ENCODE results near the gene CLEC4F. TPM values are rescaled to one million over a fixed set of nuclear protein-coding genes. Genes with fewer than 3 reads are reported as not detected.

The CLEC4F gene
- total RNA-seq, 1 experiment from 2014 or later: not detected

- H3K27me3 Mint-ChIP-seq (ENCODE audit: low read depth): peaks cover 90% of the 10 kb centered on the region
- no peaks in the 10 kb centered on the region for H3K36me3 Mint-ChIP-seq
- H3K9me3 Mint-ChIP-seq: no peaks in the 10 kb centered on the region
- H3K4me1 Mint-ChIP-seq: peaks cover 15% of the 10 kb centered on the region
- TF ChIP-seq TP53 (CRISPR knock-in tag; IDR thresholded peaks at IDR 0.05): 0 out of 2 replicates have a peak, but pooled peaks have one; percentile 14
- no peak for TF ChIP-seq IRF1 (CRISPR knock-in tag; IDR thresholded peaks at IDR 0.05)
- TF ChIP-seq STAT6 (CRISPR knock-in tag; conservative IDR thresholded peaks at IDR 0.05; ENCODE audit: low read depth): no peak
- no peak for TF ChIP-seq CDX4 (CRISPR knock-in tag; IDR thresholded peaks at IDR 0.05; ENCODE audit: borderline replicate concordance)
- TF ChIP-seq ZNF138 (CRISPR knock-in tag; conservative IDR thresholded peaks at IDR 0.05): no peak
- 0 out of 2 replicates have a peak, but pooled peaks have one; percentile 13 for TF ChIP-seq GABPB1 (CRISPR knock-in tag; IDR thresholded peaks at IDR 0.05)
- TF ChIP-seq MXD4 (CRISPR knock-in tag; IDR thresholded peaks at IDR 0.05; ENCODE audit: borderline replicate concordance): no peak
- TF ChIP-seq ZNF671 (CRISPR knock-in tag; IDR thresholded peaks at IDR 0.05): no peak
- TF ChIP-seq CTCF (IDR thresholded peaks at IDR 0.05): peak; percentile 33
- no peak for TF ChIP-seq ESRRA (CRISPR knock-in tag; IDR thresholded peaks at IDR 0.05; ENCODE audit: borderline replicate concordance)
- DNase-seq (ENCODE audit: low spot score): peak; percentile 83
- peak overlapping the region; percentile 72 for H3K4me3 Mint-ChIP-seq
- POLR2A ChIA-PET: no interaction called here
- CTCF ChIA-PET: interaction anchor here (0.6 to 3.6 kb wide), 23 partner anchors 12 to 212 kb away, joined by 3 to 24 read pairs (median 5); partner anchors contain the start of gene ADD2
- peak; percentile 92 for ATAC-seq
- no peak overlapping the region; the same call in 1 of the 2 replicates for H3K27ac Mint-ChIP-seq
Measured at GRCh38 chr2:70789304-70790135, 30.9 kb downstream of the CLEC4F start.

- ChIA-PET POLR2A (no interaction called here), CTCF (interaction anchor here (0.6 to 3.3 kb wide), 27 partner anchors 8 to 514 kb away, joined by 3 to 43 read pairs (median 5); partner anchors contain the start of genes ADD2 and ATP6V1B1)
- TF ChIP-seq CREM (CRISPR knock-in tag; IDR thresholded peaks at IDR 0.05): no peak
- TF ChIP-seq JAZF1 (CRISPR knock-in tag; IDR thresholded peaks at IDR 0.05): no peak
- no peak for TF ChIP-seq NFYB (CRISPR knock-in tag; conservative IDR thresholded peaks at IDR 0.05; ENCODE audit: low read depth)
- TF ChIP-seq SMAD4 (CRISPR knock-in tag; IDR thresholded peaks at IDR 0.05): no peak
- TF ChIP-seq ZNF232 (CRISPR knock-in tag; IDR thresholded peaks at IDR 0.05): no peak
- no peak for TF ChIP-seq USF1 (CRISPR knock-in tag; IDR thresholded peaks at IDR 0.05)
- DNase-seq (ENCODE audit: low spot score): peak; percentile 55
- H3K36me3 Mint-ChIP-seq: no peaks in the 10 kb centered on the region
- H3K4me1 Mint-ChIP-seq: peaks cover 13% of the 10 kb centered on the region
- no peak overlapping the region for H3K27ac Mint-ChIP-seq
- H3K9me3 Mint-ChIP-seq: no peaks in the 10 kb centered on the region
- H3K4me3 Mint-ChIP-seq: no peak overlapping the region
- ATAC-seq: peak; percentile 57
- peaks cover 71% of the 10 kb centered on the region for H3K27me3 Mint-ChIP-seq (ENCODE audit: low read depth)
Measured at GRCh38 chr2:70785137-70785911, 35.1 kb downstream of the CLEC4F start.

Measured in WTC11 (cell line).